GM13977 (cell line): Measurements from ENCODE around the gene ZRANB3.
"Not testable (repeated sequence)": the region's sequence is repeated elsewhere in the genome, so short reads cannot be mapped to it uniquely, and the experiment has no call there.

Experiments used
- DNase-seq: peaks from one replicate; pipeline ENCODE4 v3.0.0; 2012; ENCODE audit warnings: low spot score
- in situ Hi-C: fragments of 300-500 bp; cut with MboI; formaldehyde crosslinking; loops from one replicate; pipeline ENCODE4 v1.12.0; 2022; ENCODE audit warnings: low sequenced_read_pairs, low pct_unique_long_range_greater_than_20kb, mixed read lengths, inconsistent platforms; ENCODE audit not compliant: unreplicated experiment
- TF ChIP-seq, protein P1 (sequence below): IDR thresholded peaks from 2 replicates; pipeline ENCODE4 v1.5.1; 2012; ENCODE audit warnings: mild to moderate bottlenecking, control low read depth; ENCODE audit not compliant: insufficient read depth; ENCODE audit errors: extremely low read depth, missing control alignments

Gene ZRANB3

DNA sequence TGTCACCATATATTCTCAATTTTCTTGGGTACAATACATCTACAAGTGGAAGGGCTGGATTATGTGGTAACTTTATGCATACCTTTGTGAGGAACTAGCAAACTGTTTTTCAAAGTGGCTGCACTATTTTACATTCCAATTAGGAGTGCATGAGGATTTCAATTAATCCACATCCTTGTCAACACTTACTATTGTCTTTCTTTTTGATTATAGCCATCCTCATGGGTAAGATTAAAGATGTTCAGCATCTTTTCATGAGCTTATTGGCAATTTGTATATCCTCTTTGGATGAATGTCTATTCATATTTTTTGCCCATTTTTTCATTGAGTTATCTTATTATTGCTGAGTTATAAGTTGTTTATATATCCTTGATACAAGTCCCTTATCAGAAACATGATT is 73.7 kb downstream of the ZRANB3 start:
- in situ Hi-C loops: no loop called here

DNA sequence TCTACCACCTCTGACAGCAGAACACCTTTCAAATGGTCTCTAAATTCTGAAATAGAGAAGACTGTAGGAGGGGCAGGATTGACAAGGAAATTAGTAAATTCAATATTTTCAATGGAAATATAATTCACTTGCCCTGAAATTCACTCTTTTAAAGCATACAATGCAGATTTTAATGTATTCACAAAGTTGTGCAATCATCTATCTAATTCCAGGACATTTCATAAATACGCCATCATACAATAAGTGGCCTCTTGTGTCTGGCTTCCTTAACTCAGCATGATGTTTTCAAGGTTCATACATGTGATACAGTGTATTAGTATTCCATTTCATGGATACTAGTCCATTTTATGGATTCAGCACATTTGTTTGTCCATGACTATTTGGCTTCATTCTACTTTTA is 74.2 kb downstream of the ZRANB3 start:
- DNase-seq: no peak
- TF ChIP-seq, protein P1, sequence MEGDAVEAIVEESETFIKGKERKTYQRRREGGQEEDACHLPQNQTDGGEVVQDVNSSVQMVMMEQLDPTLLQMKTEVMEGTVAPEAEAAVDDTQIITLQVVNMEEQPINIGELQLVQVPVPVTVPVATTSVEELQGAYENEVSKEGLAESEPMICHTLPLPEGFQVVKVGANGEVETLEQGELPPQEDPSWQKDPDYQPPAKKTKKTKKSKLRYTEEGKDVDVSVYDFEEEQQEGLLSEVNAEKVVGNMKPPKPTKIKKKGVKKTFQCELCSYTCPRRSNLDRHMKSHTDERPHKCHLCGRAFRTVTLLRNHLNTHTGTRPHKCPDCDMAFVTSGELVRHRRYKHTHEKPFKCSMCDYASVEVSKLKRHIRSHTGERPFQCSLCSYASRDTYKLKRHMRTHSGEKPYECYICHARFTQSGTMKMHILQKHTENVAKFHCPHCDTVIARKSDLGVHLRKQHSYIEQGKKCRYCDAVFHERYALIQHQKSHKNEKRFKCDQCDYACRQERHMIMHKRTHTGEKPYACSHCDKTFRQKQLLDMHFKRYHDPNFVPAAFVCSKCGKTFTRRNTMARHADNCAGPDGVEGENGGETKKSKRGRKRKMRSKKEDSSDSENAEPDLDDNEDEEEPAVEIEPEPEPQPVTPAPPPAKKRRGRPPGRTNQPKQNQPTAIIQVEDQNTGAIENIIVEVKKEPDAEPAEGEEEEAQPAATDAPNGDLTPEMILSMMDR: no peak
- in situ Hi-C loops: no loop called here

More for the DNA sequence above, 73.7 kb downstream of the ZRANB3 start:
- DNase-seq: no peak
- TF ChIP-seq, protein P1: no peak

DNA sequence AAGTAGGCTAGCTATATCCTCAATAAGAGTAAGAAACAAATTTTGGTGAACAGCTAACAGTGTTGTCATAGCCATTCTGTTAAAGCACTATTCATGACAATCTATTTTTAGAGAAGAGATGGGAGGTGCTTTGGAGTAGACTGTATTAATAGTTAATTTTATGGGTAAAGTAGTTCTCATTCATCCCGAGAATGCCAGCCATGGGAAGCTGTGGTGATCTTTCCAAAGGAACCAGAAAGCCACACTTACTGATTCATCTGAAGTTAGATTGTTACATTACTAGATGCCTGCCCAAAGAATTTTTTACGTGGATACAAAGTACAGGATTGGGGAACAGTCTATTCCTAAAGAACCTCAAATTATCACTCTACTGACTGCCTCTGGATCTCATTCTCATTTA is 74.6 kb downstream of the ZRANB3 start:
- in situ Hi-C loops: no loop called here
- no peak for DNase-seq
- TF ChIP-seq, protein P1: no peak

DNA sequence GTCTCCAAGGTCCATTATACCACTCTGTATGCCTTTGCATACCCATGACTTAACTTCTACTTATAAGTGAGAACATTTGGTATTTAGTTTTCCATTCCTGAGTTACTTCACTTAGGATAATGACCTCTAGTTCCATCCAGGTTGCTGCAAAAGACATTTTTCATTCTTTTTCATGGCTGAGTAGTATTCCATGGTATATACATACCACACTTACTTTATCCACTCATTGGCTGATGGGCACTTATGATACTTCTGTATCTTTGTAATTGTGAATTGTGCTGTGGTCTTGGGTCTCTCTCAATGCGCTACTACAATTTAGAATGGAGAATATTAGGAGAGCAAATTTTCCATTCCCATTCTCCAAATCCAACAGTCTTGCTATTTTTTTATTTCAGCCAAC is 76.4 kb downstream of the ZRANB3 start:
- in situ Hi-C loops: no loop called here
- no peak for DNase-seq
- TF ChIP-seq, protein P1: no peak

DNA sequence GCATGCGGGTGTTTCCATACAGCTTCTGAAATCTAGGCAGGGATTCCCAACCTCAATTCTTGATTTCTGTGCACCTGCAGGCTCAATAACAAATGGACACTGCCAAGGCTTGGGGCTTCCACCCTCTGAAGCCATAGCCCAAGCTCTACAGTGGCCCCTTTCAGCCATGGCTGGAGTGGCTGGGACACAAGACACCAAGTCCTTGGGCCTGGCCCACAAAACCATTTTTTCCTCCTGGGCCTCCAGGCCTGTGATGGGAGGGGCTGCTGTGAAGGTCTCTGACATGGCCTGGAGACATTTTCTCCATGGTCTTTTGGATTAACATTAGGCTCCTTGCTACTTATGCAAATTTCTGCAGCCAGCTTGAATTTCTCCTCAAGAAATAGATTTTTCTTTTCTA is 78.0 kb downstream of the ZRANB3 start:
- in situ Hi-C loops, DNase-seq: not testable (repeated sequence)

DNA sequence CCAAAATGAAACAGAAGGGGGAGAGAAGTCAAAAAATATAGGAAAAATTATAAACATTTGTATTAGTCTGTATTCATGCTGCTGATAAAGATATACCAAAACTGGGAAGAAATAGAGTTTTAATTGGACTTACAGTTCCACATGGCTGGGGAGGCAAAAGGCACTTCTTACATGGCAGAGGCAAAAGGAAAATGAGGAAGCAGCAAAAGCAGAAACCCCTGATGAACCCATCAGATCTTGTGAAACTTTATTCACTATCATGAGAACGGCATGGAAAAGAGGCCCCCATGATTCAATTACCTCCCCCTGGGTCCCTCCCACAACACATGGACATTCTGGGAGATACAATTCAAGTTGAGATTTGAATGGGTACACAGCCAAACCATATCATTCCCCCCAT is 79.1 kb downstream of the ZRANB3 start:
- TF ChIP-seq, protein P1: no peak
- DNase-seq: no peak
- in situ Hi-C loops: no loop called here

DNA sequence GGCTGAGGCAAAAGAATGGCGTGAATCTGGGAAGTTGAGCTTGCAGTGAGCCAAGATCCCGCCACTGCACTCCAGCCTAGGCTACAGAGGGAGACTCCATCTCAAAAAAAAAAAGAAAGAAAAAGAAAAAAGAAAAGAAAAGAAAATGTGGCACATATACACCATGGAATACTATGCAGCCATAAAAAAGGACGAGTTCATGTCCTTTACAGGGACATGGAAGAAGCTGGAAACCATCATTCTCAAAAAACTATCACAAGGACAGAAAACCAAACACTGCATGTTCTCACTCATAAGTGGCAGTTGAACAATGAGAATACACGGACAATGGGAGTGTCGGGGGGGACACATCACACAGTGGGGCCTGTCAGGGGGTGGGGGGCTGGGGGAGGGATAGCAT is 88.0 kb downstream of the ZRANB3 start:
- DNase-seq, in situ Hi-C loops: not testable (repeated sequence)

DNA sequence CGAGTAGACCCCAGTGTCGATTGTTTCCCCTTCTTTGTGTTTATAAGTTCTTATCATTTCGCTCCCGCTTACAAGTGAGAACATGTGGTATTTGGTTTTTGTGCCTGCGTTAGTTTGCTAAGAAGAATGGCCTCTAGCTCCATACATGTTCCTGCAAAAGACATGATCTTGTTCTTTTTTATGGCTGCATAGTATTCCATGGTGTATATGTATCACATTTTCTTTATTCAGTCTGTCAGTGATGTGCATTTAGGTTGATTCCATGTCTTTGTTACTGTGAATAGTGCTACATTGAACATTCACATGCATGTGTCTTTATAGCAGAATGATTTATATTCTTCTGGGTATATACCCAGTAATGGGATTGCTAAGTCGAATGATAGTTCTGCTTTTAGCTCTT is 95.9 kb downstream of the ZRANB3 start:
- DNase-seq, in situ Hi-C loops: not testable (repeated sequence)
